GM11168 (cell line): ENCODE data around the gene ERBB4.
"Not testable (repeated sequence)": the region's sequence is repeated elsewhere in the genome, so short reads cannot be mapped to it uniquely, and the experiment has no call there.

Source experiments
- in situ Hi-C: fragments of 300-500 bp; cut with MboI; formaldehyde crosslinking; loops from one replicate; pipeline ENCODE4 v1.12.0; 2022; ENCODE audit warnings: low sequenced_read_pairs; ENCODE audit not compliant: unreplicated experiment

ERBB4 gene

GRCh38 chr2:211721874-211722273 lies 816.7 kb downstream of the ERBB4 start:
- in situ Hi-C loops, result not testable (repeated sequence)

GRCh38 chr2:211709389-211709788 lies 829.2 kb downstream of the ERBB4 start:
- in situ Hi-C loops, result no loop called here

- in situ Hi-C loops, result no loop called here
These were observed 845.9 kb downstream of the ERBB4 start for GRCh38 chr2:211692689-211693088.

- in situ Hi-C loops, result no loop called here
These were observed 847.9 kb downstream of the ERBB4 start for GRCh38 chr2:211690736-211691135.

GRCh38 chr2:211688196-211688595 lies 850.4 kb downstream of the ERBB4 start:
- in situ Hi-C loops, result no loop called here

GRCh38 chr2:211674715-211675114 lies 863.9 kb downstream of the ERBB4 start:
- in situ Hi-C loops, result no loop called here

GRCh38 chr2:211673133-211673905 lies 865.3 kb downstream of the ERBB4 start:
- in situ Hi-C loops, result no loop called here

- in situ Hi-C loops, result no loop called here
These were observed 866.6 kb downstream of the ERBB4 start for GRCh38 chr2:211671977-211672376.

GRCh38 chr2:211665299-211665698 lies 873.3 kb downstream of the ERBB4 start:
- in situ Hi-C loops, result no loop called here

GRCh38 chr2:211664321-211664720 lies 874.3 kb downstream of the ERBB4 start:
- in situ Hi-C loops, result no loop called here

- in situ Hi-C loops, result no loop called here
These were observed 884.3 kb downstream of the ERBB4 start for GRCh38 chr2:211654211-211654780.

GRCh38 chr2:211652327-211652726 lies 886.3 kb downstream of the ERBB4 start:
- in situ Hi-C loops, result no loop called here

- in situ Hi-C loops, result no loop called here
These were observed 889.3 kb downstream of the ERBB4 start for GRCh38 chr2:211649331-211649730.

GRCh38 chr2:211631503-211631902 lies 907.1 kb downstream of the ERBB4 start:
- in situ Hi-C loops, result no loop called here

- in situ Hi-C loops, result no loop called here
These were observed 915.5 kb downstream of the ERBB4 start for GRCh38 chr2:211623096-211623495.

GRCh38 chr2:211620986-211621385 lies 917.6 kb downstream of the ERBB4 start:
- in situ Hi-C loops, result no loop called here

- in situ Hi-C loops, result no loop called here
These were observed 920.8 kb downstream of the ERBB4 start for GRCh38 chr2:211617803-211618202.

- in situ Hi-C loops, result no loop called here
These were observed 927.0 kb downstream of the ERBB4 start for GRCh38 chr2:211611621-211612020.

- in situ Hi-C loops, result no loop called here
These were observed 927.5 kb downstream of the ERBB4 start for GRCh38 chr2:211611061-211611518.

- in situ Hi-C loops, result no loop called here
These were observed 929.5 kb downstream of the ERBB4 start for GRCh38 chr2:211609127-211609526.

GRCh38 chr2:211599146-211599545 lies 939.5 kb downstream of the ERBB4 start:
- in situ Hi-C loops, result no loop called here

- in situ Hi-C loops, result no loop called here
These were observed 940.4 kb downstream of the ERBB4 start for GRCh38 chr2:211598238-211598637.
